Stimulated activated naive B cell treated with anti-CD40 and anti-IgM and Interleukin-4, amounts not matched to agents 10 μg/mL and 1 μg/mL and 100 μg/mL, for 72 hours (primary cell): ENCODE data around the gene ATP5ME.
A peak's percentile ranks its signal among the peaks of the same experiment; 100 is the strongest.

Source experiments
- ATAC-seq, 2 donors: fragments of 150-1000 bp; cut with Tn5 transposase; replicated peaks; 2 replicates each; pipeline ENCODE4 v1.10.0; 2021; ENCODE audit warnings: moderate library complexity in 1 of 2
- DNase-seq: peaks from one replicate; pipeline ENCODE4 v3.0.0; 2021
- H3K27ac Mint-ChIP-seq: one replicate; pipeline ENCODE4 v1.8.0; 2022; ENCODE audit warnings: mild to moderate bottlenecking, mixed read lengths
- H3K27me3 Mint-ChIP-seq, 2 donors: one replicate each; pipeline ENCODE4 v1.8.0; 2022; ENCODE audit warnings: mixed read lengths in 2 of 2
- H3K36me3 Mint-ChIP-seq, 2 donors: one replicate each; pipeline ENCODE4 v1.8.0; 2022; ENCODE audit warnings: mixed read lengths in 2 of 2, mild to moderate bottlenecking in 1 of 2
- H3K4me1 Mint-ChIP-seq, 2 donors: one replicate each; pipeline ENCODE4 v1.8.0; 2022; ENCODE audit warnings: mixed read lengths in 2 of 2, mild to moderate bottlenecking in 1 of 2
- H3K4me3 Mint-ChIP-seq, 2 donors: one replicate each; pipeline ENCODE4 v1.8.0; 2022; ENCODE audit warnings: mild to moderate bottlenecking in 2 of 2, mixed read lengths in 2 of 2, moderate library complexity in 1 of 2
- H3K9me3 Mint-ChIP-seq, 2 donors: one replicate each; pipeline ENCODE4 v1.8.0; 2022; ENCODE audit warnings: mixed read lengths in 2 of 2, mild to moderate bottlenecking in 1 of 2

The ATP5ME gene

GRCh38 chr4:663046-663437 lies 11.0 kb downstream of the ATP5ME start:
- H3K27ac Mint-ChIP-seq, result peak overlapping the region; percentile 93
- H3K27me3 Mint-ChIP-seq, result no peaks in the 10 kb centered on the region
- H3K4me3 Mint-ChIP-seq, result peak overlapping the region; percentile 91 to 92
- ATAC-seq, result peak; percentile 6 to 18
- peaks cover 20 to 38% of the 10 kb centered on the region in 2 donors for H3K4me1 Mint-ChIP-seq
- H3K9me3 Mint-ChIP-seq, result peaks cover 2 to 5% of the 10 kb centered on the region in 2 donors
- no peak for DNase-seq
- H3K36me3 Mint-ChIP-seq, result peaks cover 31 to 32% of the 10 kb centered on the region in 2 donors

- ATAC-seq (no peak), DNase-seq (no peak)
- no peaks in the 10 kb centered on the region for H3K27me3 Mint-ChIP-seq
- H3K4me3 Mint-ChIP-seq, result peak overlapping the region; percentile 91 to 92
- H3K27ac Mint-ChIP-seq, result peak overlapping the region; percentile 93
- peaks cover 2 to 5% of the 10 kb centered on the region in 2 donors for H3K9me3 Mint-ChIP-seq
- H3K36me3 Mint-ChIP-seq, result peaks cover 31 to 35% of the 10 kb centered on the region in 2 donors
- H3K4me1 Mint-ChIP-seq, result peaks cover 15 to 38% of the 10 kb centered on the region in 2 donors
Observed at GRCh38 chr4:661881-662761, 12.0 kb downstream of the ATP5ME start.

GRCh38 chr4:661231-661630 lies 12.8 kb downstream of the ATP5ME start:
- H3K27ac Mint-ChIP-seq, result no peak overlapping the region
- no peaks in the 10 kb centered on the region for H3K27me3 Mint-ChIP-seq
- ATAC-seq, result no peak
- H3K36me3 Mint-ChIP-seq, result peaks cover 31 to 35% of the 10 kb centered on the region in 2 donors
- H3K4me3 Mint-ChIP-seq, result no peak overlapping the region
- peaks cover 2 to 5% of the 10 kb centered on the region in 2 donors for H3K9me3 Mint-ChIP-seq
- peaks cover 17 to 38% of the 10 kb centered on the region in 2 donors for H3K4me1 Mint-ChIP-seq
- DNase-seq, result no peak

GRCh38 chr4:660401-660800 lies 13.7 kb downstream of the ATP5ME start:
- peaks cover 2 to 5% of the 10 kb centered on the region in 2 donors for H3K9me3 Mint-ChIP-seq
- peaks cover 14 to 34% of the 10 kb centered on the region in 2 donors for H3K4me1 Mint-ChIP-seq
- H3K4me3 Mint-ChIP-seq, result no peak overlapping the region
- no peaks in the 10 kb centered on the region for H3K27me3 Mint-ChIP-seq
- ATAC-seq (no peak), DNase-seq (no peak)
- H3K36me3 Mint-ChIP-seq, result peaks cover 31 to 35% of the 10 kb centered on the region in 2 donors
- H3K27ac Mint-ChIP-seq, result no peak overlapping the region

- ATAC-seq (no peak), DNase-seq (no peak)
- H3K27ac Mint-ChIP-seq, result no peak overlapping the region
- no peak overlapping the region for H3K4me3 Mint-ChIP-seq
- H3K36me3 Mint-ChIP-seq, result peaks cover 28 to 35% of the 10 kb centered on the region in 2 donors
- H3K27me3 Mint-ChIP-seq, result no peaks in the 10 kb centered on the region
- H3K9me3 Mint-ChIP-seq, result peaks cover 2 to 5% of the 10 kb centered on the region in 2 donors
- peaks cover 11 to 28% of the 10 kb centered on the region in 2 donors for H3K4me1 Mint-ChIP-seq
Observed at GRCh38 chr4:659851-660250, 14.2 kb downstream of the ATP5ME start.

GRCh38 chr4:658681-659667 lies 15.1 kb downstream of the ATP5ME start:
- Mint-ChIP-seq H3K27ac (no peak overlapping the region), H3K9me3 (peaks cover 2 to 5% of the 10 kb centered on the region in 2 donors), H3K4me3 (no peak overlapping the region), H3K27me3 (no peaks in the 10 kb centered on the region), H3K4me1 (peaks cover 10 to 20% of the 10 kb centered on the region in 2 donors), H3K36me3 (peaks cover 28 to 32% of the 10 kb centered on the region in 2 donors)
- DNase-seq, result no peak
- no peak for ATAC-seq

GRCh38 chr4:657834-658667 lies 16.0 kb downstream of the ATP5ME start:
- Mint-ChIP-seq H3K36me3 (peaks cover 28 to 32% of the 10 kb centered on the region in 2 donors), H3K27ac (no peak overlapping the region), H3K9me3 (peaks cover 2 to 5% of the 10 kb centered on the region in 2 donors), H3K4me1 (peaks cover 8 to 16% of the 10 kb centered on the region in 2 donors), H3K27me3 (peaks cover under 1 to 1% of the 10 kb centered on the region in 2 donors), H3K4me3 (no peak overlapping the region)
- ATAC-seq (no peak), DNase-seq (no peak)

- H3K27me3 Mint-ChIP-seq, result peaks cover 4 to 5% of the 10 kb centered on the region in 2 donors
- peaks cover 2 to 5% of the 10 kb centered on the region in 2 donors for H3K9me3 Mint-ChIP-seq
- H3K27ac Mint-ChIP-seq, result no peak overlapping the region
- peaks cover 28 to 32% of the 10 kb centered on the region in 2 donors for H3K36me3 Mint-ChIP-seq
- no peak for ATAC-seq
- H3K4me1 Mint-ChIP-seq, result peaks cover 7 to 9% of the 10 kb centered on the region in 2 donors
- no peak overlapping the region for H3K4me3 Mint-ChIP-seq
- no peak for DNase-seq
Observed at GRCh38 chr4:657338-657833, 16.7 kb downstream of the ATP5ME start.

GRCh38 chr4:656436-657337 lies 17.4 kb downstream of the ATP5ME start:
- Mint-ChIP-seq H3K4me3 (no peak overlapping the region), H3K36me3 (peaks cover 24 to 28% of the 10 kb centered on the region in 2 donors), H3K27ac (peak overlapping the region; percentile 80), H3K9me3 (peaks cover 0 to 5% of the 10 kb centered on the region in 2 donors), H3K4me1 (peaks cover 2 to 7% of the 10 kb centered on the region in 2 donors), H3K27me3 (peaks cover 10 to 11% of the 10 kb centered on the region in 2 donors)
- ATAC-seq (no peak), DNase-seq (no peak)

GRCh38 chr4:655464-656151 lies 18.5 kb downstream of the ATP5ME start:
- DNase-seq, result no peak
- Mint-ChIP-seq H3K4me3 (no peak overlapping the region), H3K4me1 (peaks cover 0 to 7% of the 10 kb centered on the region in 2 donors), H3K27ac (no peak overlapping the region), H3K36me3 (peaks cover 18 to 21% of the 10 kb centered on the region in 2 donors), H3K9me3 (no peaks in the 10 kb centered on the region), H3K27me3 (peaks cover 12 to 17% of the 10 kb centered on the region in 2 donors)
- no peak for ATAC-seq

- Mint-ChIP-seq H3K27me3 (peaks cover 16 to 23% of the 10 kb centered on the region in 2 donors), H3K27ac (no peak overlapping the region), H3K4me3 (no peak overlapping the region), H3K9me3 (no peaks in the 10 kb centered on the region), H3K4me1 (peaks cover 0 to 5% of the 10 kb centered on the region in 2 donors), H3K36me3 (peaks cover 12 to 14% of the 10 kb centered on the region in 2 donors)
- ATAC-seq (no peak), DNase-seq (no peak)
Observed at GRCh38 chr4:654871-655463, 19.1 kb downstream of the ATP5ME start.

GRCh38 chr4:654503-654845 lies 19.6 kb downstream of the ATP5ME start:
- no peak for DNase-seq
- Mint-ChIP-seq H3K27ac (no peak overlapping the region), H3K36me3 (peaks cover 7 to 9% of the 10 kb centered on the region in 2 donors), H3K4me1 (peaks cover 0 to 2% of the 10 kb centered on the region in 2 donors), H3K27me3 (peaks cover 16 to 23% of the 10 kb centered on the region in 2 donors), H3K4me3 (no peak overlapping the region), H3K9me3 (no peaks in the 10 kb centered on the region)
- ATAC-seq, result no peak
